ENCODE measurements around the gene CLCN2. TPM values are rescaled to one million over a fixed set of nuclear protein-coding genes. Genes with fewer than 3 reads are reported as not detected.

CLCN2 gene
- total RNA-seq, 6 experiments from 2014 or later = 1.8 to 2.9 (median 2.5) TPM

DNA sequence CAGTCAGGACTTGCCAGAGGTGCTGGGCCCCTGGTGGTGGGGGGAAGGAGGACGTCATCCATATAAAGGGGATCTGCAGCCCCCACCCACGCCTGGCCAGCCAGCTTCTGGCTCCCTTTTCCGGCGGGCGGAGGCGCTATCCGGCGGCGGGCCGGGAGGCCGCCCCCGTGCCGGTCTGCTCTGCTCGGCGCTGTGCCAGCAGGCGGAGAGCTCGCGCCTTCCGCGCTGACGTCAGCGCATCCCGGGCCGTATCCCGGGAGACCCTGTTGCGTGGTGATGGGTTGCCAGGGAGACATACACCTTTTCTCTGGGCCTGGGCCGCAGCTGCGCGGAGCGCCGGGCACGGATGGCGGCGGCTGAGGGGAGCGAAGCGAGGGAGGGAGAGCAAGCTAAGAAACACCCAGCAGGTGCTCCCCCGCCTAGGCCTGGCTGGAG, 22.9 kb downstream of the CLCN2 start:
- Histone ChIP-seq H3K4me3 (no peak overlapping the region), H3K4me1 (peaks cover 0 to 6% (median 0%) of the 10 kb centered on the region in 4 donors), H3K36me3 (peaks cover 0 to 17% (median 8%) of the 10 kb centered on the region in 4 donors), H3K27me3 (no peaks in the 10 kb centered on the region), H3K9me3 (no peaks in the 10 kb centered on the region), H3K27ac (peak overlapping the region in 1 of 3 donors; percentile 26)
- intact Hi-C loops (cut with DNase I) = no loop called here
- WGBS (ENCODE audit: insufficient coverage, low coverage, low lambda C conversion rate, missing lambda C conversion rate) = 69% methylated on average over 4 of the region's 37 CpGs
- ATAC-seq (no peak), DNase-seq (peak in 1 of 3 donors; percentile 52)
- TF ChIP-seq POLR2A (IDR thresholded peaks at IDR 0.05) = no peak
- TF ChIP-seq, protein P1, sequence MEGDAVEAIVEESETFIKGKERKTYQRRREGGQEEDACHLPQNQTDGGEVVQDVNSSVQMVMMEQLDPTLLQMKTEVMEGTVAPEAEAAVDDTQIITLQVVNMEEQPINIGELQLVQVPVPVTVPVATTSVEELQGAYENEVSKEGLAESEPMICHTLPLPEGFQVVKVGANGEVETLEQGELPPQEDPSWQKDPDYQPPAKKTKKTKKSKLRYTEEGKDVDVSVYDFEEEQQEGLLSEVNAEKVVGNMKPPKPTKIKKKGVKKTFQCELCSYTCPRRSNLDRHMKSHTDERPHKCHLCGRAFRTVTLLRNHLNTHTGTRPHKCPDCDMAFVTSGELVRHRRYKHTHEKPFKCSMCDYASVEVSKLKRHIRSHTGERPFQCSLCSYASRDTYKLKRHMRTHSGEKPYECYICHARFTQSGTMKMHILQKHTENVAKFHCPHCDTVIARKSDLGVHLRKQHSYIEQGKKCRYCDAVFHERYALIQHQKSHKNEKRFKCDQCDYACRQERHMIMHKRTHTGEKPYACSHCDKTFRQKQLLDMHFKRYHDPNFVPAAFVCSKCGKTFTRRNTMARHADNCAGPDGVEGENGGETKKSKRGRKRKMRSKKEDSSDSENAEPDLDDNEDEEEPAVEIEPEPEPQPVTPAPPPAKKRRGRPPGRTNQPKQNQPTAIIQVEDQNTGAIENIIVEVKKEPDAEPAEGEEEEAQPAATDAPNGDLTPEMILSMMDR (IDR thresholded peaks at IDR 0.05) = no peak

DNA sequence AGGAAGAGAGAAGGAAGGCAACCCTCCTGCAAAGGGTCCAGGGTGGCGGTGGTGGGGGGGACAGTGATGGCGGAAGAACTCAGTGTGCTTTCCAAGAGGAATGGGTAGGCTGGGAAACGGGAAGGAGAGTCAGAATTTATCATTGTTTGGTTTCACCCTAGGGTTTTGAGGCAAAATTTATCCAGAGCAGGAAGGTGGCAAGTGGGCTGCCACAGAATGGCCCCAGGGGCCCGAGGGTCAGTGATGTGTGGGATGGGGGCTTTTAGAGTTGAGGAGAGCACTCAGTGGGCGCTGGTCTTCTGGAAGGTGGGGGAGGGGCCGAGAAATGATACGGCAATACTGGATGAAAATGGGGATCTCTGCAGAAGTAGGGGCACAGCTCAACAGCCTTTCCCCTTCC, 23.4 kb downstream of the CLCN2 start:
- intact Hi-C loops (cut with DNase I) = no loop called here
- WGBS (ENCODE audit: insufficient coverage, low coverage, low lambda C conversion rate, missing lambda C conversion rate) = 61% methylated on average over 6 of the region's 7 CpGs
- no peaks in the 10 kb centered on the region for H3K9me3 ChIP-seq
- H3K4me1 ChIP-seq = peaks cover 0 to 6% (median 0%) of the 10 kb centered on the region in 4 donors
- no peaks in the 10 kb centered on the region for H3K27me3 ChIP-seq
- H3K27ac ChIP-seq = peak overlapping the region in 1 of 3 donors; percentile 26
- H3K36me3 ChIP-seq = peaks cover 0 to 22% (median 12%) of the 10 kb centered on the region in 4 donors
- ATAC-seq (no peak), DNase-seq (no peak)
- TF ChIP-seq, protein P1 (IDR thresholded peaks at IDR 0.05) = no peak
- no peak for TF ChIP-seq POLR2A (IDR thresholded peaks at IDR 0.05)
- H3K4me3 ChIP-seq = no peak overlapping the region

DNA sequence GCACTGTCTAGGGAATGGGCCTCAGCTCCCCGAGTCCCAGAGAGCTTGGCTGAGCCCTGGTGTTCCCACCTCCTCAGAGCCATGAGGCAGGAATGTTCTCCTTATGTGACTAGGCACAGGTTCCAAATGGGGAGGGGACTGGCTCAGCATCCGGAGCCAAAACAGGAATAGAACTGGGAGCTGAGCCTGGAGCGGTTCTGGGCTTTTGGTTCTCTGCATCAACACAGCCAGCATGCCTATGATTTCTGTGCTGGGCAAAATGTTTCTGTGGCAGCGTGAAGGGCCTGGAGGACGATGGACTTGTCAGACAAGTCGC, 24.0 kb downstream of the CLCN2 start, which contains the start of gene FAM131A:
Gene FAM131A, plus strand, starts transcription at position 202 of the 316 bp plus-strand sequence. Its CDS starts 31 bp downstream, at position 233.
- Histone ChIP-seq H3K4me1 (peaks cover 0 to 6% (median 0%) of the 10 kb centered on the region in 4 donors), H3K36me3 (peaks cover 0 to 28% (median 16%) of the 10 kb centered on the region in 4 donors)
- 92% methylated on average over 3 of the region's 6 CpGs for WGBS (ENCODE audit: insufficient coverage, low coverage, low lambda C conversion rate, missing lambda C conversion rate)

DNA sequence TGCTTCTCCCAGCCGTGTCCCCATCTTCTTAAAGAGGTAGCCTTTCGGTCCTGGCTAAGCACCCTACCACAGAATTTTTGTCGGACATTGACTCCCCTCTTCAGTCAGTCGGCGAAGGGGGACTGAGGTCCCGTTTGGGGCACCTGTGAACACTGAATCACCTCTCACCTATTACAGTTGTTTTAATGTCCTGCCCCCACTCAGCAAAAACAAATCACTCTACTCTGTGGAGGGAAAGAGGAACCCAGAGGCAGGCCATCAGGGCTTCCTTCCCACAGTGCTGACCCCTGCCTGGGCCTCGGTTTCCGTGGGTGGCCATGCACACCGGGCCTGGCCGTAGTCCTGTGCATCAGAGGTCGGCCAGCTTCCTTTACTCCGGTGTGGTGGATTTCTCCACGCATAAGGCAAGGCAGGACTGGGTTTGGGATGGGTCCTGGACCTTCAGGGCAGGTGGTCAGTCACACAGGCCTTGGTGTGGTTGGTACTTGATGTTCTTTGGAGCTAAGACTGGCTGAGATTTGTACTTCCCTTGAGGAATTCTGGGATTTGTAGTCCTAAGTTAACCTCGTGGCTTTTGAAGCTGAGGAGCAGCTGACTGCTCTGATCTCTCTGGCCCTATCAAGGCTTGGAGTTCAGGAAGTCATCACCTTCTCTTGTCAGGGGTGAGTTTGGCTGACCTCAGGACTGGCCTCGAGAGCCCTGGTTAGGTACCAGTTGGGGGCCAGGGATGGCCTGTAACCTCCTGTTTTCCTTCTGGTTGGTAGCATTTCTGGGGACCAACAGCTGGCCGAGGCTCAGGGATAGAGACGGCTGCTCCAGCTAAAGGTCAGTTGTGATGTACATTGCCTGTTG, 24.6 kb downstream of the CLCN2 start:
- TF ChIP-seq, protein P1 (IDR thresholded peaks at IDR 0.05) = no peak
- TF ChIP-seq POLR2A (IDR thresholded peaks at IDR 0.05) = no peak
- no peaks in the 10 kb centered on the region for H3K27me3 ChIP-seq
- no peaks in the 10 kb centered on the region for H3K9me3 ChIP-seq
- H3K4me3 ChIP-seq = peak overlapping the region; percentile 65 to 69 (median 68)
- H3K4me1 ChIP-seq = peaks cover 0 to 6% (median 0%) of the 10 kb centered on the region in 4 donors
- H3K36me3 ChIP-seq = peaks cover 3 to 34% (median 22%) of the 10 kb centered on the region in 4 donors
- intact Hi-C loops (cut with DNase I) = no loop called here
- DNase-seq (no peak), ATAC-seq (peak; percentile 6 to 28 (median 10))
- 19% methylated on average over 13 of the region's 17 CpGs for WGBS (ENCODE audit: insufficient coverage, low coverage, low lambda C conversion rate, missing lambda C conversion rate)
- H3K27ac ChIP-seq = peak overlapping the region; percentile 70 to 91 (median 75)

More for the DNA sequence above, 24.0 kb downstream of the CLCN2 start, which contains the start of gene FAM131A:
- intact Hi-C loops (cut with DNase I) = no loop called here
- Histone ChIP-seq H3K27ac (peak within 1 kb of the TSS; percentile 70 to 91 (median 75)), H3K9me3 (no peaks in the 10 kb centered on the region), H3K27me3 (no peaks in the 10 kb centered on the region), H3K4me3 (peak within 1 kb of the TSS; percentile 65 to 69 (median 68))
- DNase-seq (no peak), ATAC-seq (no peak)
- no peak for TF ChIP-seq POLR2A (IDR thresholded peaks at IDR 0.05)
- TF ChIP-seq, protein P1 (IDR thresholded peaks at IDR 0.05) = no peak
